ENCODE data around the gene MC2R. TPM values are rescaled to one million over a fixed set of nuclear protein-coding genes. Genes with fewer than 3 reads are reported as not detected.

The MC2R gene
- total RNA-seq, 1 experiment from 2014 or later = 0.05 TPM

DNA sequence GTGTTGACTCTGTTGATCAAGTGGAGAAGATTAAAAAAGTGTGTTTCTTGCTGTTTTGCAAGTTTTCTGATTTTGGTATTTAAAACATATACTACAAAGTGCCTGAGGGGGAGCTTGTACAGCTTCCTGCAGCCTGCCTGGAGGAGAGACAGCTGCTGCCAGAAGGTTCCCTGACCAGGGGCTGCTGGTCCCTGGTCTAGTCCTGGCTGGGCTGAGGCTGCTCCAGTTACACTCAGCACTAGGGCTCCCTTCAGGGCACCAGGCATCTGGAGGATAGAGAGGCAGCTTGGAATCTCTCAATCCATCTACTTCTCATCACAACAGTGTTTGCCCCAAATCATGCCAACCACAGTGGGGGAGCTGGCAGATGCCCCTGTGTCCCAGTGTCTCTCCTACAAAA is 4.8 kb downstream of the MC2R start:
- Histone ChIP-seq H3K4me3 (ENCODE audit: low read depth in 2 of 2, low read length in 2 of 2) (no peak overlapping the region), H3K36me3 (ENCODE audit: control insufficient read depth, insufficient read depth, low read length) (no peaks in the 10 kb centered on the region), H3K4me1 (ENCODE audit: control insufficient read depth, insufficient read depth, low read length) (no peaks in the 10 kb centered on the region), H3K27ac (ENCODE audit: low read length) (no peak overlapping the region), H3K27me3 (ENCODE audit: control insufficient read depth, insufficient read depth, low read length) (no peaks in the 10 kb centered on the region; the same call in 1 of the 2 replicates), H3K9me3 (ENCODE audit: control insufficient read depth, insufficient read depth, low read depth, low read length) (no peaks in the 10 kb centered on the region)
- no peak for TF ChIP-seq POLR2AphosphoS5 (IDR thresholded peaks at IDR 0.05; ENCODE audit: low read depth, low read length)
- no peak for TF ChIP-seq TCF7L2 (IDR thresholded peaks at IDR 0.05; ENCODE audit: low read depth, low read length)
- TF ChIP-seq, protein P1, sequence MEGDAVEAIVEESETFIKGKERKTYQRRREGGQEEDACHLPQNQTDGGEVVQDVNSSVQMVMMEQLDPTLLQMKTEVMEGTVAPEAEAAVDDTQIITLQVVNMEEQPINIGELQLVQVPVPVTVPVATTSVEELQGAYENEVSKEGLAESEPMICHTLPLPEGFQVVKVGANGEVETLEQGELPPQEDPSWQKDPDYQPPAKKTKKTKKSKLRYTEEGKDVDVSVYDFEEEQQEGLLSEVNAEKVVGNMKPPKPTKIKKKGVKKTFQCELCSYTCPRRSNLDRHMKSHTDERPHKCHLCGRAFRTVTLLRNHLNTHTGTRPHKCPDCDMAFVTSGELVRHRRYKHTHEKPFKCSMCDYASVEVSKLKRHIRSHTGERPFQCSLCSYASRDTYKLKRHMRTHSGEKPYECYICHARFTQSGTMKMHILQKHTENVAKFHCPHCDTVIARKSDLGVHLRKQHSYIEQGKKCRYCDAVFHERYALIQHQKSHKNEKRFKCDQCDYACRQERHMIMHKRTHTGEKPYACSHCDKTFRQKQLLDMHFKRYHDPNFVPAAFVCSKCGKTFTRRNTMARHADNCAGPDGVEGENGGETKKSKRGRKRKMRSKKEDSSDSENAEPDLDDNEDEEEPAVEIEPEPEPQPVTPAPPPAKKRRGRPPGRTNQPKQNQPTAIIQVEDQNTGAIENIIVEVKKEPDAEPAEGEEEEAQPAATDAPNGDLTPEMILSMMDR (IDR thresholded peaks at IDR 0.05) = no peak
- no peak for TF ChIP-seq REST (IDR thresholded peaks at IDR 0.05; ENCODE audit: insufficient read depth in 1 of 2, low read depth in 2 of 2, low read length in 1 of 2)
- no peak for TF ChIP-seq SIN3A (IDR thresholded peaks at IDR 0.05; ENCODE audit: borderline replicate concordance, insufficient read depth, low read depth, low read length)
- in situ Hi-C loops (cut with HindIII; ENCODE audit: low pct_unique_long_range_greater_than_20kb, low sequenced_read_pairs) = no loop called here
- BruUV-seq (replicated peaks) = no TSS peak
- POLR2A ChIA-PET = no interaction called here
- ATAC-seq (no peak), DNase-seq (ENCODE audit: low read depth, low spot score) (no peak)
- CTCF ChIA-PET = no interaction called here
- intact Hi-C loops (cut with micrococcal nuclease; ENCODE audit: unreplicated experiment) = no loop called here

DNA sequence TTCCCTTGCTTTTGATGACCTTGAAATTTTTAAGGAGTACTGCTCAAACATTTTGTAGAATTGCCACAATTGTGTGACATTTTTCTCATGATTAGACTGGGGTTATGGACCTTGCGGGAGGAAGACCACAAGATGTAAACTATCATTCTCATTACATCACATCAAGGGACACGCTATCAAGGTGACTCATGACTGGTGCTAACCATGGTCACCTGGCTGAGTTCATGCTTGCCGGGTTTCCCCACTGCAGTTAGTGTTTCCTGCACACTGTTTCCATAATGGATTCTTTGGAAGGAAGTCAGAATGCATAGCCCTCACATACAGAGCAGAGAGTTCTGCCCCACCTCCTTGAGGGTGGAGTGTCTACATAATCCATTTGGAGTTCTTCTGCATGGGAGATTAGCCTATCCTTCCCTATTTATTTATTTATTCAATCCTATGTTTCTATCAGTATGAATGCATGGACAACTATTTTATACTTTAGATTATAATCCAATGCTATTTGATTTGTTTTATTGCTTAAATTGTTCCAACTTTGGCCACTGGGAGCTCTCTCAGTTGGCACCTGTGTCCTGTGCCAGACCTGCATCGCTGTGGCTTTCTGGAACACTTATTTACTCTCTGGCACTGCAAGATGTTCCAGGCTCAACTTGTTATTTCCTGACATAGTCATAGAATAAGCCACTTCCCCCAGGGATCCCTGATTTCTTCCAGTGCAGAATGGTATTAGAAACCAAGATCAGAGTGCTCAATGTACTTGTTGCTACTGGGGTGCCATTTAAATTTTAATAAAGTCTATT is 6.0 kb downstream of the MC2R start:
- ATAC-seq (no peak), DNase-seq (ENCODE audit: low read depth, low spot score) (no peak)
- POLR2A ChIA-PET = no interaction called here
- no peaks in the 10 kb centered on the region for H3K9me3 ChIP-seq (ENCODE audit: control insufficient read depth, insufficient read depth, low read depth, low read length)
- no peaks in the 10 kb centered on the region; the same call in 1 of the 2 replicates for H3K27me3 ChIP-seq (ENCODE audit: control insufficient read depth, insufficient read depth, low read length)
- H3K36me3 ChIP-seq (ENCODE audit: control insufficient read depth, insufficient read depth, low read length) = no peaks in the 10 kb centered on the region
- in situ Hi-C loops (cut with HindIII; ENCODE audit: low pct_unique_long_range_greater_than_20kb, low sequenced_read_pairs) (no loop called here), intact Hi-C loops (cut with micrococcal nuclease; ENCODE audit: unreplicated experiment) (no loop called here)
- H3K4me3 ChIP-seq (ENCODE audit: low read depth in 2 of 2, low read length in 2 of 2) = no peak overlapping the region
- no peak for TF ChIP-seq POLR2AphosphoS5 (IDR thresholded peaks at IDR 0.05; ENCODE audit: low read depth, low read length)
- no peak for TF ChIP-seq TCF7L2 (IDR thresholded peaks at IDR 0.05; ENCODE audit: low read depth, low read length)
- no peak for TF ChIP-seq SIN3A (IDR thresholded peaks at IDR 0.05; ENCODE audit: borderline replicate concordance, insufficient read depth, low read depth, low read length)
- TF ChIP-seq REST (IDR thresholded peaks at IDR 0.05; ENCODE audit: insufficient read depth in 1 of 2, low read depth in 2 of 2, low read length in 1 of 2) = no peak
- TF ChIP-seq, protein P1 (IDR thresholded peaks at IDR 0.05) = no peak
- CTCF ChIA-PET = no interaction called here
- H3K4me1 ChIP-seq (ENCODE audit: control insufficient read depth, insufficient read depth, low read length) = no peaks in the 10 kb centered on the region
- no TSS peak for BruUV-seq (replicated peaks)
- no peak overlapping the region for H3K27ac ChIP-seq (ENCODE audit: low read length)

Data from Panc1 (cell line).